B cell (primary cell): Measurements from ENCODE around the gene ELF4. TPM values are rescaled to one million over a fixed set of nuclear protein-coding genes. Genes with fewer than 3 reads are reported as not detected.

ENCODE experiments used
- ATAC-seq: fragments of 200-7000 bp; cut with Tn5 transposase; one replicate; pipeline ENCODE4 v1.10.0; 2021; ENCODE audit warnings: low read depth, mild to moderate bottlenecking, moderate number of reproducible peaks, moderate library complexity
- CTCF ChIA-PET: fragments of 350-600 bp; sonication (Branson Sonifier 250); formaldehyde crosslinking; loops from one replicate; lab custom pipeline; 2021; ENCODE audit warnings: antibody characterized with exemption, inconsistent platforms; lab: Charles Lee
- POLR2A ChIA-PET: fragments of 350-600 bp; sonication (Branson Sonifier 250); formaldehyde crosslinking; loops from one replicate; lab custom pipeline; 2021; ENCODE audit warnings: antibody characterized with exemption; lab: Charles Lee
- DNase-seq: peaks from one replicate; pipeline ENCODE4 v3.0.0; 2013
- H2AFZ ChIP-seq: 2 replicates; pipeline ENCODE4 v1.6.1; 2012; ENCODE audit warnings: mild to moderate bottlenecking, low read depth, low read length; ENCODE audit not compliant: insufficient read depth, poor library complexity, severe bottlenecking
- H3K27ac ChIP-seq, 2 donors: 1 replicate in 1 of 2; 2 replicates in 1 of 2; pipeline ENCODE4 v1.5.1; 2012 to 2013; ENCODE audit warnings: low read length in 2 of 2, mild to moderate bottlenecking in 2 of 2, moderate library complexity in 1 of 2
- H3K27me3 ChIP-seq, 4 experiments: fragments of 200-600 bp in 1 of 4; sonication (generic) in 1 of 4; replicated peaks in 1 of 4; 1 replicate in 2 of 4; 2 replicates in 2 of 4; pipeline versions ENCODE4 v1.6.1 to v1.7.0; 2013 to 2016; ENCODE audit warnings: low read length in 3 of 4, mild to moderate bottlenecking in 2 of 4, mixed read lengths in 1 of 4, moderate library complexity in 1 of 4; ENCODE audit not compliant: insufficient read depth in 4 of 4, control insufficient read depth in 3 of 4; ENCODE audit errors: control extremely low read depth in 1 of 4
- H3K36me3 ChIP-seq, 2 experiments: replicated peaks in 1 of 2; 1 replicate in 1 of 2; 2 replicates in 1 of 2; pipeline versions ENCODE4 v1.6.1 to v1.7.1; 2013; ENCODE audit warnings: low read length in 1 of 2; ENCODE audit not compliant: insufficient read depth in 2 of 2, control insufficient read depth in 1 of 2; ENCODE audit errors: control extremely low read depth in 1 of 2, extremely low read depth in 1 of 2
- H3K4me1 ChIP-seq, 2 donors: fragments of 200-600 bp in 1 of 2; sonication (generic) in 1 of 2; 1 replicate in 1 of 2; 2 replicates in 1 of 2; pipeline versions ENCODE4 v1.5.1 to v1.6.1; 2013 to 2017; ENCODE audit warnings: low read length in 2 of 2; ENCODE audit not compliant: control insufficient read depth in 2 of 2, insufficient read depth in 2 of 2
- H3K4me2 ChIP-seq: replicated peaks from 2 replicates; pipeline ENCODE3; 2012; ENCODE audit warnings: mild to moderate bottlenecking, low read depth, low read length; ENCODE audit not compliant: poor library complexity, severe bottlenecking
- H3K4me3 ChIP-seq, 5 experiments: fragments of 200-600 bp in 1 of 5; sonication (generic) in 1 of 5; 1 replicate in 3 of 5; 2 replicates in 2 of 5; pipeline versions ENCODE4 v1.5.1 to v1.7.0; 2011 to 2016; ENCODE audit warnings: low read length in 4 of 5, mild to moderate bottlenecking in 4 of 5, low read depth in 2 of 5, control low read depth in 1 of 5, moderate library complexity in 1 of 5; ENCODE audit not compliant: insufficient read depth in 1 of 5; ENCODE audit errors: control extremely low read depth in 1 of 5, extremely low read depth in 1 of 5
- H3K79me2 ChIP-seq: fragments of 200-600 bp; sonication (generic); one replicate; pipeline ENCODE4 v1.6.0; 2016; ENCODE audit warnings: low read length; ENCODE audit not compliant: control insufficient read depth, insufficient read depth
- H3K9ac ChIP-seq: fragments of 200-600 bp; sonication (generic); 2 replicates; pipeline ENCODE4 v1.6.1; 2017; ENCODE audit warnings: mild to moderate bottlenecking, low read length, moderate library complexity
- H3K9me3 ChIP-seq, 3 donors: one replicate each; pipeline versions ENCODE4 v1.6.1 to v1.7.1; 2013; ENCODE audit warnings: low read length in 2 of 3; ENCODE audit not compliant: control insufficient read depth in 2 of 3, insufficient read depth in 1 of 3; ENCODE audit errors: control extremely low read depth in 1 of 3
- H4K20me1 ChIP-seq: 2 replicates; pipeline ENCODE4 v1.6.0; 2012; ENCODE audit warnings: mild to moderate bottlenecking, low read length; ENCODE audit not compliant: insufficient read depth, control insufficient read depth, poor library complexity, severe bottlenecking
- H3K27ac Mint-ChIP-seq: one replicate; pipeline ENCODE4 v1.8.0; 2021; ENCODE audit warnings: mixed read lengths
- H3K27me3 Mint-ChIP-seq: one replicate; pipeline ENCODE4 v1.8.0; 2021; ENCODE audit warnings: mixed read lengths
- H3K4me1 Mint-ChIP-seq: one replicate; pipeline ENCODE4 v1.8.0; 2021; ENCODE audit warnings: mixed read lengths
- H3K4me3 Mint-ChIP-seq: one replicate; pipeline ENCODE4 v1.8.0; 2021; ENCODE audit warnings: mixed read lengths
- H3K9me3 Mint-ChIP-seq: one replicate; pipeline ENCODE4 v1.8.0; 2022; ENCODE audit warnings: mixed read lengths; ENCODE audit not compliant: insufficient read depth
- CTCF ChIP-seq: fragments of 200-600 bp; IDR thresholded peaks from one replicate; pipeline ENCODE4 v1.8.0; 2022; ENCODE audit warnings: antibody characterized with exemption, mild to moderate bottlenecking
- EZH2 ChIP-seq: IDR thresholded peaks from 2 replicates; pipeline ENCODE4 v1.6.1; 2012; ENCODE audit warnings: borderline replicate concordance, low read depth, mild to moderate bottlenecking, moderate library complexity, low read length; ENCODE audit not compliant: insufficient read depth, poor library complexity, severe bottlenecking
- WGBS: methylation state at CpG from one replicate; pipeline ENCODE4 v1.1.5; 2013; ENCODE audit warnings: missing lambda C conversion rate; ENCODE audit not compliant: insufficient coverage; 5-methylcytosine and 5-hydroxymethylcytosine counted together
- intact Hi-C: fragments of 100-400 bp; cut with micrococcal nuclease; formaldehyde crosslinking; loops from one replicate; pipeline ENCODE4 v1.10.0; 2022
- polyA plus RNA-seq: library from polyadenylated mRNA; depleted of rRNA; stranded (reverse); fragments of >200 nt; gene quantifications from 2 replicates; pipeline ENCODE4 v1.2.3, GENCODE V29; 2012
- total RNA-seq, 2 donors: library from RNA; stranded (reverse); fragments of 120-200 nt in 1 of 2; gene quantifications; 1 replicate in 1 of 2; 2 replicates in 1 of 2; pipeline versions ENCODE4 v1.2.3 to v1.2.4, GENCODE V29; 2013 to 2022

ELF4 gene
- total and polyA plus RNA-seq, 2 donors (not counting 1 experiment from before 2014, with no cell fraction given) = 24.7 to 26.3 TPM

- peaks cover 56% of the 10 kb centered on the region for H3K4me1 Mint-ChIP-seq
- DNase-seq = no peak
- intact Hi-C loops = no loop called here
These were observed 12.6 kb downstream of the ELF4 start for GRCh38 chrX:130097507-130098209.

More at GRCh38 chrX:130097507-130098209, 12.6 kb downstream of the ELF4 start:
- Histone ChIP-seq H3K4me2 (peak overlapping the region; percentile 19), H3K36me3 (no peaks in the 10 kb centered on the region), H3K9ac (no peak overlapping the region), H2AFZ (no peak overlapping the region), H3K79me2 (peaks cover 74% of the 10 kb centered on the region), H3K27me3 (no peaks in the 10 kb centered on the region), H4K20me1 (peaks cover 35% of the 10 kb centered on the region), H3K27ac (peak overlapping the region in 1 of 2 donors; percentile 48), H3K9me3 (no peaks in the 10 kb centered on the region), H3K4me3 (no peak overlapping the region), H3K4me1 (peaks cover 19 to 38% of the 10 kb centered on the region in 2 donors)
- ChIA-PET CTCF (interaction anchor here (0.7 to 3.9 kb wide), 3 partner anchors 9 to 405 kb away, joined by 3 to 17 read pairs (median 3); no protein-coding TSS in a partner anchor), POLR2A (no interaction called here)
- no peak for ATAC-seq
- H3K9me3 Mint-ChIP-seq = no peaks in the 10 kb centered on the region
- 66% methylated on average over 3 of the region's 14 CpGs for WGBS
- no peak overlapping the region for H3K4me3 Mint-ChIP-seq
- H3K27ac Mint-ChIP-seq = peak overlapping the region; percentile 42
- H3K27me3 Mint-ChIP-seq = no peaks in the 10 kb centered on the region
- no peak for TF ChIP-seq EZH2
- no peak for TF ChIP-seq CTCF
